GM18951 (cell line): ENCODE results near the gene RBP4.

ENCODE experiments used
- POLR2A ChIP-seq: IDR thresholded peaks from 4 replicates; pipeline ENCODE4 v1.6.1; 2011; ENCODE audit warnings: mild to moderate bottlenecking; ENCODE audit not compliant: insufficient read length, insufficient read depth; ENCODE audit errors: extremely low read depth
- in situ Hi-C: fragments of 300-500 bp; cut with MboI; formaldehyde crosslinking; loops from one replicate; pipeline ENCODE4 v1.12.0; 2022; ENCODE audit warnings: low sequenced_read_pairs, mixed read lengths, inconsistent platforms; ENCODE audit not compliant: unreplicated experiment

Gene RBP4

DNA sequence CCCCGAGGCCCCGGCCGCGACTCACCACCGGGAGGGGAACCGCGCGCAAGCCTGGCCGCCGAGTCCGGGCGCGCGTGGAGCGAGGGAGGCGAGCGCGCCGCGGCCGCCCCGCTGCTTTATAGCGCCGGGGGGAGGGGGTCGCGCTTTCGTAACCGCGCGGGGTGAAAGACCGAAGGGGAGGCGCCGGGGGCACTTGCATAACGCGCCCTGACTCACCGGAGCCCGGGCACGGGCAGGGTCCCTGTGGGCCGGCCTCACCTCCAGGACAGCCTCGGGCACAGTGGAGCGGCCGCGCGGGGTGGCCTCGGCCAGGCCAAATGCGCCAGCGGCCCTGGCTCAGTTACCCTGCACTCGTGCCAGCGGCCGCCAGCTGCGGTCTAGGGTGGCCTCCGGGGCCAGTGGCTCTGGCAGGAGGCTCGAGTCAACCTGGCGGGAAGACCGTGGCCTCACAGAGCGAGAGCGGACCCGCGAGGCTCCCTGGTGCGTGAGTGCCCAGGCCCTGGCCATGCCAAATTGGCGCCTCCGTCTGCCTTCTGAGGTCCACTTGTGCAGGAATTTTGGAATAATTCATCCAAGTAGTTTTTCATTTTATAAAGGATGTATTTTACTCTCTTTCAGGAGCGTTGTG lies at the start of gene RBP4:
TSS of gene RBP4 (minus strand) at position 90 of the 628 bp plus-strand sequence. CDS start 207 bp downstream, outside the sequence.
- in situ Hi-C loops, result no loop called here
- TF ChIP-seq POLR2A, result no peak

DNA sequence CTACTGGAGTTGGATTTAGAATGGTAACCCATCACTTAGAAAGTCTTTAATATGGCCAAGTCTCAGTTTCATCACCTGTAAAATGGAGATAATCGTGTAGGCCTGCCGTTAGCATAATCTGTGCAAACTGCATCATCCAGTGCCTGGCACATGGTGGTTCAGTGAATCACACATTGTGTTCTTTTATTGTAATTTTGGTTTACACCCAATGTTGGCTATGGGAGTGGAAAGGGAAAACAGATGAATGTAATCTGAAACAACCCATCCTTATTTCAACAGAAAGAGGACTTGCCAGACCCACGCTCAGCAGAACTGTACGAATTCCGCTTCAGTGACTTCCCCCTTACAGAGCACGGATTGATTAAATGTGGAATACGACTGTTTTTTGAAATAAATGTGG lies 38.8 kb upstream of the RBP4 start:
- TF ChIP-seq POLR2A, result no peak
- in situ Hi-C loops, result no loop called here

DNA sequence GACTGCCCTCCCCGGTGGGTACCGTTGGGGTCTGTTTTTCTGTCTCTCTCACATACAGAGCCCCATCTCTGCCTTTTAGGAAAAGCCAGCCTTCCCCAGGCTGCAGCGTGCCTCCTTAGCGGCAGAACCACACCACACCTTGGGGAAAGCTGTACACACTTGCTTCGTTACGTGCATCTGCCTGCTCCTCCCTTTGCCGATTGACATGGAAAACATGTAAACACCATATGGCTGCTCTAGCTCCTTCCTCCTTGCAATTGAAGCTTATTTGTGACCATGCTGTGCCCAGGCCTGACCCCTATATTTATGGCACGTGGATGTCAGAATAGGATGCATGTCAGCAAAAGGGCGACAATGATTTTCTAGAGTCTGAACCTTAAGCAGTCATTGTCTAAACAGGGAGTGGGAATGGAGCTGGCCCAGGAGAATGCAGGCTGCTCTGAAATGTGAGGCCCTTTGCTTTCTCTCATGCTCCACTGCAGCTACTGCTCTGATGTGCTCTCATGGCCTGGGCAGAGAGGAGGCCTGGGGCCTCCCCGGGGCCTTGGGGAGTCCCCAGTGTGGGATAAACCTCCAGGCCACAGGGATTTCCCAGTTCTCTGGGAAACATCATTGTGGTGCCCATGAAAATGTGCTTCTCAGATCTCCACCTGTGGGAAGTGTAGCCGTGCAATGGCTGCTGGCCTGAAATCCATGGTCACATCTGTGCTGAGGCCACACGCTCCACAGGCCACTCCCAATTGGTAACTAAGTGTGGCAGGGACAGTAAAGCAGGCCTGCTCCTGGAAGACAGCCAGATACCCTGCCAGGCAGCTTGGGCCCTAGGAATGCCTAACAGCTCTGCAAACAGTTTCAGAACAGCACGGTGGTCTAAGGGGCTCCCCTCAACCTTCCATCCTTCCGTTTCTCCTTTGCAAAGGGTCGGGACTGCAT lies 29.9 kb upstream of the RBP4 start:
- no peak for TF ChIP-seq POLR2A
- in situ Hi-C loops, result no loop called here

DNA sequence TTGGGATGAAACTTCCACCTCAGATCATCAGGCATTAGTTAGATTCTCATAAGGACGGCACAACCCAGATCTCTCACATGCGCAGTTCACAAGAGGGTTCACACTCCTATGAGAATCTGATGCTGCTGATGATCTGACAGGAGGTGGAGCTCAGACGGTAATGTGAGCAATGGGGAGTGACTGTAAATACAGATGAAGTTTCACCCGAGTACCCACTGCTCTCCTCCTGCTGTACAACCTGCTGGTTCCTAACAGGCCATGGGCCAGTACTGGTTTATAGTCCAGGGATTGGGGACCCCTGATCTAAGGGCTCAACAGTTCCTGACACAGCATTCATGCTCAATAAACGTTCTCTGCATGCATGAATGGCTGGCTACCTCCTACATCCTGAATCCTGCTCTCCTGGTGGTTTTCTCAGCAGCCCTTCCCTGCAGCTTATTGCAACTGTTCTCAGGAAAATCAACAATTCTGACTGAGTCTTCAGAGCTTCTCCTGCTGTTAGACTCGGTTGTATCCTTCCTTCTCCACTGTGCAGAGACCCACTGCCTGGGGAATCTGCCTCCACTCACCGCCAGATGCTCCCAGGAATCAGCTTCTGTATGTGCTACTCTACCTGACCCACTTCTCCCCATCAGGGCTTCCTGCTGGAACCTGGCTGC lies 28.7 kb upstream of the RBP4 start:
- in situ Hi-C loops, result no loop called here
- TF ChIP-seq POLR2A, result no peak

DNA sequence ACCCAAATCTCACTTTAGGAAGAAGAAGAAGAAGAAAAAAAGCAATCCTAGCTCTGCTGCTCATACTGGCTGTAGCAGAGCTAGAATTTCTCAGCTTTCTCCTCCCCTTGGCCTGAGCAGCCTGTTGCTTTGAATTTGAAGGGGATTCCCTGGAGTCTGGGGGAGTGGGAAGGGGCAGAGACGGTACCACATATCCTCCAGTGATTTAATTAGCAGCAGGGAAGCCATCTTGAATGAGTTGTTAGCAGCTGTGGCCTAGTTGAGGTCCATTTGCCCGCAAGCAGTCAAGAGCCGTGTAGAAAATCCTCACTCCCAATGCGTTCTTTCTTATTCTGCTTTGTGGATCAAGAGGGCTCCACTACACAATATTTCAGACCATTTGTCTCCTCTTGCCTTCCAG lies 27.8 kb upstream of the RBP4 start:
- in situ Hi-C loops, result no loop called here

DNA sequence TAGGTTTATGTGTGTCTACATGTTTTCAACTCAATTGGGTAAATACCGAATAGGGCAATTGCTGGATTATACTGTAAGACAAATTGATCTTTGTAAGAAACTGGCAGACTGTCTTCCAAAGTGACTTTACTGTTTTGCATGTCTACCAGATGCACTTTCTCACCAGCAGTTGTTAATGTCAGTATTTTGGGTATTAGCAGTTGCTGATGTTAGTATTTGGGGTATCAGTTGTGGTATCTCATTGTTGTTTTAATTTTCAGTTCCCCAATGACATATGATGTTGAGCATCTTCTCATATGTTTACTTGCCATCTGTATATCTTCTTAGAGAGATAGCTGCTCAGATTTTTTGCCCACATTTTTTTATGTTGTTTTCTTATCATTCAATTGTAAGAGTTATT lies 21.9 kb upstream of the RBP4 start:
- no peak for TF ChIP-seq POLR2A
- in situ Hi-C loops, result no loop called here

More for the DNA sequence above, 27.8 kb upstream of the RBP4 start:
- no peak for TF ChIP-seq POLR2A

DNA sequence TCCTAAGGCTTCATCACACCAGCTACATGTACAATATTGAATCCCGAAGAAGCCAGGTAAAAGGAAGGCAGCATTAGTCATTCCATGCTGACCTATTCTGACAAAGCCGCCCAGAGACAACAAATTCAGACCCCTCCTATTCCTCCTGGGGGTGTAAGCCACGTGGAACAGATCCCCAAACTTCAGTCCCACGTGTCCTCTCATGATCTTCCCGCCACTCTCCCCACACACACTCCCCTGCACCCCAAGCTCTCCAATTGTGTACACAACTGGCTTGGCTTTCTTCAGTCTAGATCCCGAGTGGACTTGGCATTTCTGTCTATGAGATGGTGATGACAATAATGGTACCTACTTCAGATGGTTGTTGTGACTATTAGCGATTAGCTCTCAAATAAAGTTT lies 19.9 kb upstream of the RBP4 start:
- in situ Hi-C loops, result no loop called here
- TF ChIP-seq POLR2A, result no peak

DNA sequence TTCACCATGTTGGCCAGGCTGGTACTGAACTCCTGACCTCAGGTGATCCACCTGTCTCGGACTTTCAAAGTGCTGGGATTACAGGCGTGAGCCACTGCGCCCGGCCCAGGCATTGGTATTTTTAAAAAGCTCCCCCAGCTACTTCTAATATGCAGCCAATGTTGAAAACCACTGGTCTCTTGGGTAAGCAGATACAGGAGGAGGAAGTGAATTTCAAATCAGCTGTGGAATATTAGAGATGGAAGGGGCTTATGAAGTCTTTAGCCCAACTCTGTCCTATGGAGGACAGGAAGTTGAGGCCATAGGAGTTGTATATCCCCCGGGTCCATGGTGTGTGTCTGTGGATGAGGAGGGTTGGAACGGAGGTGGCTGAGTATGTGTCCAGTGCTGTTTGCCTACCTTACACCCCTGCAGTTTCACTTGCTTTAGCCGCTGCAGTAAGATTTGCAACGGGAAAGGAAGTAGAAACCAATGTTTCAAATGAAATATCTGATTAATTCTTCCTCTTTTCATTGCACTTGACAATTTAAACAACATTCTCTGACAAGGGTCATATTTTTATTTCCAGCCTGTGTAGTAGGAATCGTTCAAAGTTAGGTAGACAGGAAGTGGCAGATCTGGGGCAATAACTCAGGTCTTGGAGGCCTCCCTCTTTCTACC lies 14.7 kb upstream of the RBP4 start:
- in situ Hi-C loops, result no loop called here

DNA sequence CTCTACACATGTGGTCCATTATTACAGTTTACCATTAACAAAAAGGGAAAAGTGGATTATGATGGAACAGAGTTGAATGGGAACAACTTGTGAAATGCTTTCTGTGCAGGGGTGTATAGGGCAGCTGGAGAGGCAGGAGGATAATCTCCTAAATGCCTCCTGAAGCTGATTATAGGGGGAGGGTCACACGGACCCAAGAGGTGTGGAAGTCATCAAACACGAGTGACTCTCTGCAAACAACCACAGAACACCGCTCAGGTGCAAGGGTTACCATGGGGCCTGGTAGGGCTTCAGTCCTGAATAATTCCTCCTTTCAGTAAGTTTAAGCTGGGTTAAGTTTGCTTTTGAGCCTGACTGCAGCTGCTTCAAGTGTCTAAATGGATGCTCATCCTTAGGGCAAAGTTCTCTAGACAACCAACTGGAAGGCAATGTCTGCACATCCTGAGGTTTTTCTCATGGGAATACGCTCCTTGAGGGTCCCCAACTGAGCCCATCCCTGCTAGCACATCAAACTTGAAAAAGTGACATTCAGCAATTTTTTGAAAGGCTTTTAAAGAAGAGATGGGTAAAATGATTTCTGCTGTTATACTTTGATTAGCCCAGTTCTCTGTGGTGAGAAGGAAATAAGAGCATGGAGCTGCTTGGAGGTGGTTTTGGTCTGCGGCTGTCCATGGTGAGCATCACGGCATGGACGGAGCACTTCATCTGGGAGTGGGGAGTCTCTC lies 13.2 kb upstream of the RBP4 start:
- in situ Hi-C loops, result no loop called here
- no peak for TF ChIP-seq POLR2A

More for the DNA sequence above, 14.7 kb upstream of the RBP4 start:
- no peak for TF ChIP-seq POLR2A

DNA sequence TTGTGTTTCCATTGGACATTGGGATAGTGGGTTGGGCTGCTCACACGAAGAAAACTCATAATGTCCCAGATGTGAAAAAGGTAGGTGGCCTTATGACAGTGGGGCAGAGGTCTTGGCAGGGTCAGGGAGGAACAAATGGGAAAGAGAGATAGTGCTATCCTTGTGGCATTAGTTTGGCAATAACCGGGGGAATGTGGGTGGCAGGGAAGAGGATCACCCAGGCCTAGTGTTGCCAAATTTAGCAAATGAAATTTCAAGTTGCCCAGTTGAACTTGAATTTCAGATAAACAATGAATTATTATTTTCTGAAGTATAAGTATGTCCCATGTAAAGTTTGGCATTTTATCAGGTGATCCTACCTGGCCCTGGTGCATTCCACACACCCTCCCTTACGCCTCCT lies 12.1 kb upstream of the RBP4 start:
- in situ Hi-C loops, result no loop called here
- no peak for TF ChIP-seq POLR2A

DNA sequence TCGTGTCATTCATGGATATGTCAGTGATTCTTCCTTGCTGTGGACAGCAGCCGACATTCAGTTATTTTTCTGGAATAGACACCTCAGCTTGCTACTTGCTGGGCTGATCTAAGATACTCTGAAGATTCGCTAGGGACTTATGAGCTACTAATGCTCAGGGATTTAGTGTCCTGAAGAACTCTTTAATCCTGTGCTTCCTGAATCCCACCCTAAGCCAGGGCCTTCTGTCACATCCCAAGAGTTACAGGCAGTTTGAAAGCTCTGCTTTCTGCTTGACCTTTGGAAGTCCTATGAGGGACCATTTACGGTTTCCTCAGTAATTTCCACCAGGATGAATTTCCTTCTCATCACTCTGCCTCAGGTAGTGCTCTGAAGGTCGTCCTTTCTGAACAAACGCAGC lies 11.3 kb upstream of the RBP4 start, which contains the start of gene PDE6C:
TSS of gene PDE6C (plus strand) at position 227 of the 400 bp plus-strand sequence. CDS start 189 bp downstream, outside the sequence.
- in situ Hi-C loops, result no loop called here
- TF ChIP-seq POLR2A, result no peak

DNA sequence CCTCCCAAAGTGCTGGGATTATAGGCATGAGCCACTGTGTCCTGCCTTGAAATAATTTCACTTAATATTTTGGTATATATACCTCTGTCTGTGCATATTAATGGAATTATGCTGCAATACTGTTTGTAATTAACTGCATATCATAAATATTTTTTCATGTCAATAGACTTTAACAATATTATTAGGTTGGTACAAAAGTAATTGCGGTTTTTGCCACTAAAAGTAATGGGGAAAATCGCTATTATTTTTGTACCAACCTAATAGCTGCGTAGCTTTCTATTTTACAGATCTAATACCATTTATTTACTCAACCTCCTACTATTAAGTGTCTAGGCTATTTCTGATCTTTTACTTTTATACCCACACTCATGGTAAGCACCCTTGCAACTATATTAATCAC lies 7.4 kb upstream of the RBP4 start:
- no peak for TF ChIP-seq POLR2A
- in situ Hi-C loops, result no loop called here
